Fibroblast of skin of scalp (primary cell): Measurements from ENCODE around the gene TAAR8.
"Not testable (repeated sequence)": the region's sequence is repeated elsewhere in the genome, so short reads cannot be mapped to it uniquely, and the experiment has no call there.

Source experiments
- DNase-seq: peaks from one replicate; pipeline ENCODE4 v3.0.0-alpha.2; 2013

TAAR8 gene

DNA sequence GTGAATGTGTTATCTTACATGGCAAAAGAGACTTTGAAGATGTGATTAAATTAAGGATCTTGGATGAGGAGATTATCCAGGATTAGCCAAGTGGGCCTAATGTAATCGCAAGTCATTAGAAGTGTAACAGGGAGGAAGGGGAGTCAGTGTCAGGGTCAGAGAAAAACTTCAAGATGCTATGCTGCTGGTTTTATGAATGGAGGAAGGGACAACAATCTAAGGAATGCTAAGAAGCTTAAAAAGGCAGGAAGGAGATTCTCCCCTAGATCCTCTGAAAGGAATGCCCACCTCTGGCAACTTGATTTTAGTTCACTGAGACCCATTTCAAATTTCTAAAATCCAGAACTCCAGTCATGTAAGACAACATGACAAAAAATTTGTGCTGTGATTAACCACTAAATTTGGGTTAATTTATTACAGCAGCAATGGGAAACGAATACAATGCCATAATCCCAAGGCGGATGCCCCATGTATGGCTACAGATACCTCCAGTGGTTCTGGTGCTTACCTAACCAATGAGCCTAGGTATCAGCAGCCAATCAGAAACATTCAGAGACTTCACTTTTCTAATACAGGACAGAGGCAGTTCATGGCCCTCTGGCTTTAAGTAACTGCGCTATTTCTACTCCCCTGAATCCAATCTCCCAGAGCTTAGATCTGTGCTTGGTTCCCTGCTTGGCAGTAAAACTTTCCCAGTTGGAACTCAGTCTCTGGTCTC is 3.6 kb upstream of the TAAR8 start:
- no peak for DNase-seq

DNA sequence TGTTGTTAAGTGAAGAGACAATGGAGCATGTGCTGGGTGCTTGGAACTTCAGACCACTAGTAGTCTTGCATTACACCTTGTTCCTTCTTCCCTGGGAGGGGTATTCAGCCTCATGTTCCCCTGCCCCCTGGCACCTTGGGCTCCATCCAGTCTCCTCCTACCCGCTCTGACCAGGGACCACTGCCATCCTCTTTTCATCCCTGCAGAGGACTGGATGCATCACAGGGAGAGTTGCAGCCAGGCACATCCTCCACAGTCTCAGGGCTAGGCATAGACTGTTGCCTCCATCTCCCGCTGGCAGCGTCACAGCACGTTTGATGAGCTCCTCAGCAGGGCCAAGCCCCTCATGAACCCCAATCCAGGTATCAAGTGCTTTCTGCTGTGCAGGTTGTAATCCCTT is 1.3 kb upstream of the TAAR8 start:
- DNase-seq = no peak

- DNase-seq = not testable (repeated sequence)
These were observed 7.6 kb downstream of the TAAR8 start for GRCh38 chr6:132560087-132560486.

DNA sequence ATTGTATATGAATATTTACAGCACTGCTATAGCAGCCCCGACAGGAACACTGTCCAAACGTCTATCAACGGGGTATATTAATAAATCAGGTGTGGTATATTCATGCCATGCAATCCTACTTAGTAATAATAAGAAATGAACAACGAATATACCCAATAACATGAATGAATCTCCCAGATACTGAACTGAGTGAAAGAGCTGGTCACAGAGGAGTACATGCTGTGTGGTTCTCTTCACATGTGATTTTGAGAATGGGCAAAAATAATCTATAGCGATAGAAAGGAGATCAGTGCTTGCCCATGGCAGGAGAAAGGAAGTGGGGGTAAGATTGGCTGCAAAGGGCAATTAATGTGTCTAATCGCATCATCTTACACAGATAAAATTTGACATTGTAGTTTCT is 13.9 kb downstream of the TAAR8 start:
- DNase-seq = no peak

- DNase-seq = no peak
These were observed 15.1 kb downstream of the TAAR8 start for GRCh38 chr6:132567566-132567965.

DNA sequence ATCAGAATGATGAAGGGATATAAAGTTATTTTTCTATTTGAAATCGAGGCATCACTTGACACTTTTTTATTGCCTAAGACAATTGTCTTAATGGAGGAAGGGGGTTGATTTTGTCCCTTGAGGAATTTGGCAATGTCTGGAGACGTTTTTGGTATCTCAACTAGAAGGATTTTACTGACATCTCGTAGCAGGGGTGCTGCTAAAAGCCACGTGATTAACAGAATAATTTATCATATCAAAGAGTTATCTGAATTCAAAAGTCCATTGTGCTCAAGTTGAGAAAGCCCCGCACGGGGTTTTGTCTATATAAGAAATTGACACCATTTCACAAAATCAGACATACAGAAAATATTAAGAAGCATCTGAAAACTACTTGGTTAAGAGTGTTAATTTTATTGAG is 16.1 kb downstream of the TAAR8 start:
- DNase-seq = no peak

DNA sequence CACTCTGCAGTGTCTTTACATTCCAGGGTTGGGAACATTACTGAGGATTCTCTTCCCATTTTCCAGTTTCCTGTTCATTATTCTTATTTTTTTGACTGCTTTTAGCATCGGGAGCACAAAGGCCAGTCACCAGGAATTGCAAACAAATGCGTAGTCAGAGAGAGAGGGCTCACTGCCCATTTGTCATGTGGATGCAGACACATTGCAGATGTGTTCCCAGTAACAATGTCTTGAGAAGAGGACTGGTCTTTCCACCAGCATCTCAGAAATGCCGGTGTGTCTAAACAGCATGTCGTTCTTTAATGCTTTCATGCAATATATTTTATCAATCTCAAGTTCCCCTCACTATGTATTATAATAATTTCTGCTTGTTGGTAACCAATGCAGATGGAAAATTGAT is 16.7 kb downstream of the TAAR8 start:
- DNase-seq = no peak

GRCh38 chr6:132570221-132570777 is 17.8 kb downstream of the TAAR8 start, which contains the start of gene TAAR6:
TAAR6 (plus strand) TSS chr6:132570322; CDS start chr6:132570322, 0 bp downstream.
- DNase-seq = no peak

- no peak for DNase-seq
These were observed 19.3 kb downstream of the TAAR8 start for GRCh38 chr6:132571774-132572173.

GRCh38 chr6:132584698-132585097 is 32.2 kb downstream of the TAAR8 start:
- no peak for DNase-seq

- no peak for DNase-seq
These were observed 35.0 kb downstream of the TAAR8 start for GRCh38 chr6:132587424-132587823.

DNA sequence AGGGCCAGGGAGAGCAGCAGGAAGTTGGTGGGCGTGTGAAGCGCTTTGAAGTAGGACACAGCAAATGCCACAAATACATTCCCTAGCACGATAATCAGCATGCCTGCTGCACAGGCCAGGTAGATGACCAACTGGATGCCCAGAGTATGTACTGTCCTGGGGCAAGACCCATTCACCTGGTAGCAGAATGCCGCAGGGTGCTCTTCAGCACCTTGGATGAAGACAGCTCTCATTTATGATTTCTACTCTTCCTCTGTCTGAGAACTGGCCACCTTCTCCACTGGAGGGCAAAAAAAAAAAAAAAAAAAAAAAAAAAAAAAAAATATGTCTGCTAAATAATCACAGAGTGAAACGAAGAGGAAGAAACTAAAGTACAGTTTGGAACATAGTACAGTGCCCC is 37.0 kb downstream of the TAAR8 start, which contains the start of gene TAAR5:
TSS of gene TAAR5 (minus strand) at position 288 of the 400 bp plus-strand sequence. CDS start at position 233, 55 bp downstream.
- DNase-seq = no peak

- DNase-seq = no peak
These were observed 37.9 kb downstream of the TAAR8 start for GRCh38 chr6:132590362-132590761.

- no peak for DNase-seq
These were observed 40.4 kb downstream of the TAAR8 start for GRCh38 chr6:132592855-132593254.

GRCh38 chr6:132596201-132596600 is 43.7 kb downstream of the TAAR8 start:
- no peak for DNase-seq

DNA sequence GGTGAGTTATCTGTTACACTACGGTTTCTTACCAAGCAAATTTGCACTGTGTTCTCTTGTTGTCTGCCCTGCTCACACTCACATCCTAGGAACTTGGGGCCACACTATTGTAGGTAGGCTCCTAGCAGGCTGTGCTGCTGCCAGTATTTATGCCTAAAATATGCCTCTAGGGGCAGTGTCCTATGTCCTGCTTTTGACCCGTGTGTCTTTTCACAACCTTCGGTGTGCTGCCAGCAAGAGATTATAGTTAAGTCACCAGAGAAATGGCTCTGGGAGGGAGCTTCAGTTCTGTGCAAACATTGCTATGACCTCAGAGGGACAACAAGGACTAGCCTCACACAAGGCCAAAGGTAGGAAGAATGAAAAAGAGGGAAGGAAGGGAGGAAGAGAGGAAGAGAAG is 46.0 kb downstream of the TAAR8 start:
- DNase-seq = no peak

- DNase-seq = not testable (repeated sequence)
These were observed 48.4 kb downstream of the TAAR8 start for GRCh38 chr6:132600900-132601299.
